Heart left ventricle (tissue), 16 donors: ENCODE results near the gene DCDC2. TPM values are rescaled to one million over a fixed set of nuclear protein-coding genes. Genes with fewer than 3 reads are reported as not detected.
A peak's percentile ranks its signal among the peaks of the same experiment; 100 is the strongest.

Experiments
- ATAC-seq, 4 donors: fragments of 200-7000 bp; cut with Tn5 transposase; one replicate each; pipeline ENCODE4 v1.9.1; 2020 to 2022; ENCODE audit warnings: moderate library complexity in 4 of 4, mild to moderate bottlenecking in 3 of 4, moderate number of reproducible peaks in 1 of 4
- DNase-seq, 5 donors: peaks; one replicate each; pipeline ENCODE4 v3.0.0-alpha.2; 2020
- H3K27ac ChIP-seq, 12 donors: fragments of 200-600 bp; sonication (generic) in 4 of 12; one replicate each; pipeline versions ENCODE4 v1.5.0 to v1.8.0; 2016 to 2022; ENCODE audit warnings: mild to moderate bottlenecking in 2 of 12
- H3K27me3 ChIP-seq, 9 donors: fragments of 200-600 bp; sonication (generic) in 2 of 9; one replicate each; pipeline versions ENCODE4 v1.5.1 to v1.8.0; 2016 to 2022; ENCODE audit warnings: mild to moderate bottlenecking in 3 of 9
- H3K36me3 ChIP-seq, 9 donors: fragments of 200-600 bp; sonication (generic) in 2 of 9; one replicate each; pipeline versions ENCODE4 v1.5.0 to v1.8.0; 2018 to 2022; ENCODE audit warnings: mild to moderate bottlenecking in 2 of 9
- H3K4me1 ChIP-seq, 12 donors: fragments of 200-600 bp; sonication (generic) in 4 of 12; one replicate each; pipeline versions ENCODE4 v1.5.0 to v1.8.0; 2016 to 2022; ENCODE audit warnings: mild to moderate bottlenecking in 3 of 12
- H3K4me3 ChIP-seq, 12 donors: fragments of 200-600 bp; sonication (generic) in 4 of 12; one replicate each; pipeline versions ENCODE4 v1.5.0 to v1.8.0; 2017 to 2022; ENCODE audit warnings: mild to moderate bottlenecking in 9 of 12, moderate library complexity in 4 of 12
- H3K9me3 ChIP-seq, 12 donors: fragments of 200-600 bp; sonication (generic) in 4 of 12; one replicate each; pipeline versions ENCODE4 v1.5.0 to v1.8.0; 2016 to 2022; ENCODE audit warnings: mild to moderate bottlenecking in 1 of 12
- POLR2A ChIP-seq, 2 donors: fragments of 450-650 bp; IDR thresholded peaks; one replicate each; pipeline ENCODE4 v1.6.1; 2017; ENCODE audit warnings: antibody characterized with exemption in 2 of 2, mild to moderate bottlenecking in 2 of 2, moderate library complexity in 2 of 2
- WGBS, 4 donors: extraction: QIAGEN DNeasy Blood & Tissue Kit in 2 of 4; methylation state at CpG; one replicate each; pipeline versions ENCODE4 v1.1.5 to v1.1.7; 2013 to 2018; 5-methylcytosine and 5-hydroxymethylcytosine counted together
- intact Hi-C, 10 donors: fragments of 100-400 bp; cut with DNase I; formaldehyde crosslinking; loops; one replicate each; pipeline versions ENCODE4 v1.11.1 to v1.14.2; 2022
- long read RNA-seq, 3 donors: library from polyadenylated mRNA; unstranded; transcript quantifications; one replicate each; pipeline ENCODE4 v2.0.0, GENCODE V29; 2020 to 2021
- polyA plus RNA-seq, 2 donors: library from polyadenylated mRNA; stranded (reverse); fragments of 200-250 nt; gene quantifications; one replicate each; pipeline ENCODE4 v1.2.3, GENCODE V29; 2013
- total RNA-seq, 9 donors: library from RNA; depleted of rRNA in 2 of 9; stranded (reverse); fragments of >200 nt in 2 of 9; fragmentation: NEBNext Ultra II Directional in 3 of 9; extraction: Animal tissue kit (Norgen Biotek cat#: 25700) in 3 of 9; gene quantifications; one replicate each; pipeline versions ENCODE4 v1.1.0 to v1.2.4, GENCODE V29; 2016 to 2023
- TF ChIP-seq, protein P1 (sequence below), 12 donors: fragments of 200-600 bp; sonication (generic) in 4 of 12; IDR thresholded peaks; one replicate each; pipeline versions ENCODE4 v1.5.0 to v1.8.0; 2018 to 2022; ENCODE audit warnings: antibody characterized with exemption in 12 of 12, mild to moderate bottlenecking in 5 of 12
- donor health status: ischemic (EF 13 %, LVEDD 7.1; RV severe dilation, severe dysfunction).
- donor health status: healthy with polysubstance abuse.
- donor health status: DM: no; HTN: yes; CAD: no.
- donor health status: DM: no; HTN: no; CAD: no.
- donor health status: ischemic (EF 25% LVEDD 6.9; RV normal size, moderate dysfunction).
- donor health status: ischemic (EF 25% LVEDD 5.7; RV mildly dilated, moderate dysfunction).
- donor health status: healthy.
- donor health status: DM: yes; HTN: yes; CAD: no.
- donor health status: ischemic (EF 35%, LVEDD 5.7; RV mildly dilated, moderate dysfunction).
- donor health status: nonischemic (EF 11% LVEDD 7.7; RV severe dilation, severe dysfunction).
- donor health status: DM: yes; HTN: yes; CAD: no.
- donor health status: PGD.
- donor health status: ischemic (EF 29% LVEDD 5.4; RV normal size, mild dysfunction).
- donor health status: nonischemic (EF 23%, LVEDD 6.1; RV moderate dilation, normal function).

The DCDC2 gene
- under 1 TPM in 2 of 9 donors, not detected in 7; 0.05 to 0.16 TPM for total RNA-seq
- not detected for polyA plus RNA-seq
- long read RNA-seq, donor 1 = 0 reads
- long read RNA-seq, donor 2 = 0 reads
- long read RNA-seq, donor 3 = 0 reads

DNA sequence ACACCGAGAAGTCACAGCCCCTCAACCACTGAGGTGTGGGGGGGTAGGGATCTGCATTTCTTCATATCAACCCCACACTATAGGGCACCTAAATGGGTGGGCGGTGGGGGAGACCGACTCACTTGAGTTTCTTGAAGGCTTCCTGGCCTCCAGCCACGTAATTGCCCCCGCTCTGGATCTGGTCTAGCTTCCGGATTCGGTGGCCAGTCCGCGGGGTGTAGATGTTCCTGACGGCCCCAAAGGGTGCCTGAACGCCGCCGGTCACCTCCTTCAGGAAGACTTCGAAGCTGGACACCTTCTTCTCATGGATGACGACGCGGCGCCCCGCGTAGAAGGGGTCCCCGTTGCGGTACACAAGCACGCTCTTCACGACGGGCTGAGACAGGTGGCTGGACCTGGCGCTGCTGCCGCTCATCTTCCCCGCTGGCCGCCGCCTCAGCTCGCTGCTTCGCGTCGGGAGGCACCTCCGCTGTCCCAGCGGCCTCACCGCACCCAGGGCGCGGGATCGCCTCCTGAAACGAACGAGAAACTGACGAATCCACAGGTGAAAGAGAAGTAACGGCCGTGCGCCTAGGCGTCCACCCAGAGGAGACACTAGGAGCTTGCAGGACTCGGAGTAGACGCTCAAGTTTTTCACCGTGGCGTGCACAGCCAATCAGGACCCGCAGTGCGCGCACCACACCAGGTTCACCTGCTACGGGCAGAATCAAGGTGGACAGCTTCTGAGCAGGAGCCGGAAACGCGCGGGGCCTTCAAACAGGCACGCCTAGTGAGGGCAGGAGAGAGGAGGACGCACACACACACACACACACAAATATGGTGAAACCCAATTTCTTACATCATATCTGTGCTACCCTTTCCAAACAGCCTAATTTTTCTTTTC is at the start of gene DCDC2:
TSS of gene DCDC2 (minus strand) at position 724 of the 883 bp plus-strand sequence. CDS start at position 415, 309 bp downstream.
- peaks cover 0 to 28% (median 11%) of the 10 kb centered on the region in 9 donors for H3K27me3 ChIP-seq
- no peak within 1 kb of the TSS for H3K27ac ChIP-seq
- 9 to 11% (median 9%) methylated on average over 50 to 61 of the region's 61 CpGs for WGBS, 4 donors
- H3K4me3 ChIP-seq = peak within 1 kb of the TSS in 9 of 12 donors; percentile 16 to 41 (median 24)
- DNase-seq = peak in 1 of 5 donors; percentile 56
- ATAC-seq = peak in 3 of 4 donors; percentile 14 to 58 (median 20)
- TF ChIP-seq POLR2A (IDR thresholded peaks at IDR 0.05) = no peak
- TF ChIP-seq, protein P1, sequence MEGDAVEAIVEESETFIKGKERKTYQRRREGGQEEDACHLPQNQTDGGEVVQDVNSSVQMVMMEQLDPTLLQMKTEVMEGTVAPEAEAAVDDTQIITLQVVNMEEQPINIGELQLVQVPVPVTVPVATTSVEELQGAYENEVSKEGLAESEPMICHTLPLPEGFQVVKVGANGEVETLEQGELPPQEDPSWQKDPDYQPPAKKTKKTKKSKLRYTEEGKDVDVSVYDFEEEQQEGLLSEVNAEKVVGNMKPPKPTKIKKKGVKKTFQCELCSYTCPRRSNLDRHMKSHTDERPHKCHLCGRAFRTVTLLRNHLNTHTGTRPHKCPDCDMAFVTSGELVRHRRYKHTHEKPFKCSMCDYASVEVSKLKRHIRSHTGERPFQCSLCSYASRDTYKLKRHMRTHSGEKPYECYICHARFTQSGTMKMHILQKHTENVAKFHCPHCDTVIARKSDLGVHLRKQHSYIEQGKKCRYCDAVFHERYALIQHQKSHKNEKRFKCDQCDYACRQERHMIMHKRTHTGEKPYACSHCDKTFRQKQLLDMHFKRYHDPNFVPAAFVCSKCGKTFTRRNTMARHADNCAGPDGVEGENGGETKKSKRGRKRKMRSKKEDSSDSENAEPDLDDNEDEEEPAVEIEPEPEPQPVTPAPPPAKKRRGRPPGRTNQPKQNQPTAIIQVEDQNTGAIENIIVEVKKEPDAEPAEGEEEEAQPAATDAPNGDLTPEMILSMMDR (IDR thresholded peaks at IDR 0.05) = no peak
- peaks cover 0 to 22% (median 9%) of the 10 kb centered on the region in 12 donors for H3K4me1 ChIP-seq
- no peaks in the 10 kb centered on the region for H3K36me3 ChIP-seq
- no peaks in the 10 kb centered on the region for H3K9me3 ChIP-seq
- intact Hi-C loops = no loop called here

DNA sequence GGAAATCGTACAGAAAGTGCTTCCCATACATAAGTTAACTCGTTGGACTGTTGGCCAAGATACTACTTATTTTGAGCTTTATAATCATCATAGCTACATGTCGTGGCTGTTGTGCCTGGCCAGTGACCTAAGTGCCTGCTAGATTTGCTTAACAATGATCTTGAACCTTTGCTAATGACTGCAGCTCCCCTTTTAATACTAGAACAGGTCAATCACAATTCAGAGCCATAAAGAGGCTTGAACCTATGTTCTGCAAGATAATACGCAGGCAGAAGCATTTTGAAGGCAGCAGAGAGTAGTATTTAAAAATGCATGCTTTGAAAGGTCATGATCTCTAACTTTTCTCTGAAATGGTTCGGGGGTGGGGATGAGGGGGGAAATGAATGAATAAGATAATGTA is 47.4 kb upstream of the DCDC2 start:
- DNase-seq (no peak), ATAC-seq (no peak)
- intact Hi-C loops = no loop called here
- Histone ChIP-seq H3K36me3 (peaks cover 0 to 58% (median 53%) of the 10 kb centered on the region in 9 donors), H3K9me3 (no peaks in the 10 kb centered on the region), H3K4me1 (peaks cover 0 to 27% (median 15%) of the 10 kb centered on the region in 12 donors), H3K27ac (no peak overlapping the region), H3K27me3 (peaks cover 0 to 4% (median 0%) of the 10 kb centered on the region in 9 donors), H3K4me3 (no peak overlapping the region)
- 83 to 86% (median 85%) methylated on average over 5 of the region's 5 CpGs for WGBS, 4 donors
- TF ChIP-seq, protein P1 (IDR thresholded peaks at IDR 0.05) = no peak
- no peak for TF ChIP-seq POLR2A (IDR thresholded peaks at IDR 0.05)

DNA sequence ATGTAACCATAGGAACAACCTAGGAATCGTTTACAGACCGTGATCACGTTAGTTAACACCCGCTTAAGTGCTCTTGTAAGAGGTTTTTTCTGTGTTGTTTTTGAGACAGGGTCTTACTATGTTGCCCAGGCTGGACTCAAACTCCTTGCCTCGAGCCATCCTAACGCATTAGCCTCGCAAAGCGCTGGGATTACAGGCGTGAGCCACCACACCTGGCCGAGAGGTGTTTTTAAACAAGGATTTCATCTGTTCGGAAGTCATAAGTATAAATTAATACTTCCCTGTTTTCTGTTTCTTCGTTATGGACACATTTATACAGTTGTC is 45.6 kb upstream of the DCDC2 start:
- no peak for TF ChIP-seq POLR2A (IDR thresholded peaks at IDR 0.05)
- TF ChIP-seq, protein P1 (IDR thresholded peaks at IDR 0.05) = no peak
- no peak for ATAC-seq
- peaks cover 0 to 27% (median 15%) of the 10 kb centered on the region in 12 donors for H3K4me1 ChIP-seq
- H3K36me3 ChIP-seq = peaks cover 0 to 40% (median 35%) of the 10 kb centered on the region in 9 donors
- intact Hi-C loops = no loop called here
- no peak for DNase-seq
- no peaks in the 10 kb centered on the region for H3K9me3 ChIP-seq
- 6 to 11% (median 6%) methylated on average over 12 of the region's 12 CpGs for WGBS, 4 donors
- H3K27me3 ChIP-seq = peaks cover 0 to 14% (median 5%) of the 10 kb centered on the region in 9 donors
- H3K4me3 ChIP-seq = peak overlapping the region; percentile 66 to 100 (median 84)
- peak overlapping the region; percentile 70 to 94 (median 88) for H3K27ac ChIP-seq
